K562 (cell line): ENCODE measurements around the gene OXT. TPM values are rescaled to one million over a fixed set of nuclear protein-coding genes. Genes with fewer than 3 reads are reported as not detected.
A peak's percentile ranks its signal among the peaks of the same experiment; 100 is the strongest.

ENCODE experiments used
- ATAC-seq: fragments of 200-7000 bp; cut with Tn5 transposase; 3 replicates; pipeline ENCODE4 v1.9.1; 2020; ENCODE audit warnings: moderate library complexity
- BruUV-seq: library from RNA; stranded (reverse); fragments of 400-500 nt; replicated peaks from 2 replicates; lab custom pipeline; 2021; lab: Mats Ljungman, UMichigan
- CTCF ChIA-PET: fragments of 300-600 bp; formaldehyde crosslinking; extraction: SDS; loops from one replicate; lab custom pipeline; 2021; ENCODE audit warnings: low intra/inter-chr PET ratio; lab: Yijun Ruan, JAX
- POLR2A ChIA-PET: fragments of 300-600, 350-650 bp; sonication (Branson Sonifier 250); formaldehyde crosslinking; extraction: SDS; loops from one replicate; lab custom pipeline; 2021; ENCODE audit warnings: antibody characterized with exemption, inconsistent platforms; lab: Yijun Ruan, JAX
- DNase-seq, 4 experiments: peaks; one replicate each; pipeline versions ENCODE4 v3.0.0 to v3.0.0-alpha.2; 2011 to 2018; ENCODE audit warnings: low spot score in 3 of 4, mixed read lengths in 3 of 4; ENCODE audit errors: extremely low read depth in 1 of 4
- FAIRE-seq: peaks from 2 replicates; lab custom pipeline; 2011; peaks lifted over from hg19 to GRCh38; lab: Jason Lieb, UNC
- H2AFZ ChIP-seq: 2 replicates; pipeline ENCODE4 v1.6.0; 2011; ENCODE audit warnings: low read depth, low read length, control low read depth, inconsistent platforms
- H3K27ac ChIP-seq: fragments of 200-600 bp; 3 replicates; pipeline ENCODE4 v1.8.0; 2011; ENCODE audit warnings: low read depth, mild to moderate bottlenecking, control low read depth, inconsistent platforms, low read length, moderate library complexity, mixed read lengths; ENCODE audit errors: extremely low read depth
- H3K27me3 ChIP-seq, 2 experiments: fragments of 300-600 bp in 1 of 2; 2 replicates in 1 of 2; 3 replicates in 1 of 2; pipeline versions ENCODE4 v1.6.0 to v1.8.0; 2011; ENCODE audit warnings: inconsistent platforms in 2 of 2, low read length in 2 of 2, mild to moderate bottlenecking in 1 of 2, mixed read lengths in 1 of 2, moderate library complexity in 1 of 2; ENCODE audit not compliant: control insufficient read depth in 2 of 2, insufficient read depth in 2 of 2
- H3K36me3 ChIP-seq: fragments of 300-600 bp; 3 replicates; pipeline ENCODE4 v1.8.0; 2011; ENCODE audit warnings: mild to moderate bottlenecking, low read length, inconsistent platforms; ENCODE audit not compliant: control insufficient read depth, insufficient read depth
- H3K4me1 ChIP-seq, 2 experiments: fragments of 200-600 bp in 1 of 2; replicated peaks in 1 of 2; 2 replicates in 1 of 2; 3 replicates in 1 of 2; pipeline versions ENCODE4 v1.5.1 to v1.8.0; 2011; ENCODE audit warnings: inconsistent platforms in 2 of 2, low read length in 2 of 2, mild to moderate bottlenecking in 1 of 2, mixed read lengths in 1 of 2, moderate library complexity in 1 of 2; ENCODE audit not compliant: control insufficient read depth in 2 of 2, insufficient read depth in 2 of 2
- H3K4me2 ChIP-seq: 2 replicates; pipeline ENCODE4 v1.6.1; 2011; ENCODE audit warnings: low read length, control low read depth, inconsistent platforms, mixed read lengths; ENCODE audit not compliant: insufficient read depth
- H3K4me3 ChIP-seq: fragments of 200-600 bp; sonication (generic), shearing (Covaris generic); 2 replicates; pipeline ENCODE4 v1.5.1; 2016; ENCODE audit warnings: control low read depth, inconsistent platforms
- H3K79me2 ChIP-seq: fragments of 200-600 bp; 3 replicates; pipeline ENCODE4 v1.8.0; 2011; ENCODE audit warnings: low read length, inconsistent platforms; ENCODE audit not compliant: control insufficient read depth, insufficient read depth
- H3K9ac ChIP-seq, 2 experiments: 2 replicates each; pipeline versions ENCODE4 v1.6.0 to v1.6.1; 2011; ENCODE audit warnings: low read depth in 2 of 2, low read length in 2 of 2, control low read depth in 1 of 2, inconsistent platforms in 1 of 2, mild to moderate bottlenecking in 1 of 2, mixed read lengths in 1 of 2; ENCODE audit not compliant: insufficient read depth in 1 of 2
- H3K9me1 ChIP-seq: one replicate; pipeline ENCODE4 v1.6.0; 2011; ENCODE audit warnings: inconsistent platforms, mild to moderate bottlenecking, low read length, moderate library complexity; ENCODE audit not compliant: control insufficient read depth, insufficient read depth
- H3K9me3 ChIP-seq: replicated peaks from 2 replicates; pipeline ENCODE4 v1.5.1; 2011; ENCODE audit warnings: low read depth, low read length, inconsistent platforms; ENCODE audit not compliant: control insufficient read depth, insufficient read depth
- H4K20me1 ChIP-seq: replicated peaks from 2 replicates; pipeline ENCODE4 v1.6.1; 2011; ENCODE audit warnings: low read length, inconsistent platforms, mixed read lengths; ENCODE audit not compliant: control insufficient read depth, insufficient read depth
- E2F6 ChIP-seq, 2 experiments: IDR thresholded peaks; 2 replicates each; pipeline ENCODE4 v1.6.1; 2011; ENCODE audit warnings: borderline replicate concordance in 1 of 2, control low read depth in 1 of 2, low read depth in 1 of 2, low read length in 1 of 2, mild to moderate bottlenecking in 1 of 2, mixed read lengths in 1 of 2, moderate library complexity in 1 of 2; ENCODE audit not compliant: insufficient read depth in 1 of 2, insufficient read length in 1 of 2, poor library complexity in 1 of 2, severe bottlenecking in 1 of 2; ENCODE audit errors: extremely low read depth in 1 of 2
- HIVEP1 ChIP-seq: fragments of 250-450 bp; sonication (Bioruptor Pico); IDR thresholded peaks from 2 replicates; pipeline ENCODE4 v1.4.0; 2020; ENCODE audit warnings: mild to moderate bottlenecking
- HOXB6 ChIP-seq: fragments of 250-450 bp; sonication (Bioruptor Pico); IDR thresholded peaks from 2 replicates; pipeline ENCODE4 v1.5.1; 2022; ENCODE audit warnings: mild to moderate bottlenecking, borderline replicate concordance
- SMAD4 ChIP-seq: fragments of 250-450 bp; sonication (Bioruptor Pico); conservative IDR thresholded peaks from 2 replicates; pipeline ENCODE4 v1.8.0; 2021; ENCODE audit warnings: inconsistent platforms, mild to moderate bottlenecking, moderate library complexity
- SRSF3 ChIP-seq: fragments of 200-400 bp; formaldehyde crosslinking; IDR thresholded peaks from 2 replicates; pipeline ENCODE4 v1.6.1; 2016; ENCODE audit warnings: mild to moderate bottlenecking, low read length, moderate library complexity; ENCODE audit not compliant: insufficient read depth
- STAG1 ChIP-seq: sonication (generic); formaldehyde crosslinking; IDR thresholded peaks from 2 replicates; pipeline ENCODE4 v1.5.0; 2020; ENCODE audit warnings: missing genetic modification reagents, borderline replicate concordance
- TAF15 ChIP-seq: fragments of 200-400 bp; formaldehyde crosslinking; IDR thresholded peaks from 2 replicates; pipeline ENCODE4 v1.6.1; 2017; ENCODE audit warnings: mild to moderate bottlenecking, low read depth, low read length, moderate library complexity
- ZNF274 ChIP-seq: IDR thresholded peaks from 2 replicates; pipeline ENCODE4 v1.6.1; 2011; ENCODE audit warnings: low read depth, mild to moderate bottlenecking, low read length, moderate library complexity, borderline replicate concordance
- ZNF609 ChIP-seq: sonication (generic); formaldehyde crosslinking; IDR thresholded peaks from 2 replicates; pipeline ENCODE4 v1.8.1; 2023; ENCODE audit warnings: missing genetic modification reagents, mild to moderate bottlenecking, borderline replicate concordance
- WGBS: fragments of 100-300 bp; shearing (Covaris generic); methylation state at CpG from one replicate; pipeline ENCODE4 v1.1.6; 2016; ENCODE audit warnings: low coverage, mixed read lengths; ENCODE audit not compliant: insufficient coverage; ENCODE audit errors: missing lambda C conversion rate; 5-methylcytosine and 5-hydroxymethylcytosine counted together
- in situ Hi-C: fragments of 300-500 bp; cut with MboI; formaldehyde crosslinking; loops from 4 replicates; pipeline ENCODE4 v1.15.0; 2018; ENCODE audit warnings: inconsistent platforms, mixed read lengths
- intact Hi-C: fragments of 100-400 bp; cut with micrococcal nuclease; formaldehyde crosslinking; loops from 2 replicates; pipeline ENCODE4 v1.14.2; 2022
- polyA plus RNA-seq, 8 experiments: library from polyadenylated mRNA; depleted of rRNA in 4 of 8; stranded (reverse) in 5 of 8; unstranded in 3 of 8; fragments of >200 nt; fragmentation: Nextera tagmentation in 2 of 8; fragmentation: Illumina TruSeq in 1 of 8; extraction: Ambion mirVana in 2 of 8; extraction: Trizol in 1 of 8; gene quantifications; 2 replicates each; pipeline versions ENCODE4 v1.2.1 to v1.2.3, GENCODE V29; 2011 to 2014; ENCODE audit warnings: inconsistent platforms in 1 of 8, missing spikeins in 1 of 8
- total RNA-seq, 7 experiments: library from RNA; depleted of rRNA in 6 of 7; stranded (reverse); fragments of >200 nt in 6 of 7; fragmentation: Illumina TruSeq in 2 of 7; extraction: Trizol in 2 of 7; gene quantifications; 2 replicates each; pipeline versions ENCODE4 v1.2.1 to v1.2.3, GENCODE V29; 2011 to 2021; ENCODE audit warnings: low replicate concordance in 1 of 7
- TF ChIP-seq, protein P1 (sequence below), 2 experiments: fragments of 450-650 bp in 1 of 2; IDR thresholded peaks; 2 replicates each; pipeline ENCODE4 v1.6.1; 2011 to 2017; ENCODE audit warnings: low read depth in 2 of 2, antibody characterized with exemption in 1 of 2, borderline replicate concordance in 1 of 2, low read length in 1 of 2, mild to moderate bottlenecking in 1 of 2, mixed read lengths in 1 of 2; ENCODE audit not compliant: control insufficient read depth in 1 of 2

OXT gene
- total and polyA plus RNA-seq, 9 of the 15 experiments (the other 6 are each of a cell fraction or from before 2014, with no cell fraction given): not detected

- Histone ChIP-seq H3K9ac (peak overlapping the region in 1 of 2 experiments; percentile 45; a peak in 1 of 4 replicates), H3K4me2 (no peak overlapping the region), H3K4me1 (peaks cover 6 to 9% of the 10 kb centered on the region in 2 experiments; a peak in 4 of 5 replicates), H3K9me3 (no peaks in the 10 kb centered on the region), H3K36me3 (peaks cover 63% of the 10 kb centered on the region; the same call in 2 of the 3 replicates), H3K79me2 (no peaks in the 10 kb centered on the region), H3K4me3 (no peak overlapping the region), H2AFZ (no peak overlapping the region), H3K27ac (no peak overlapping the region), H4K20me1 (no peaks in the 10 kb centered on the region), H3K9me1 (no peaks in the 10 kb centered on the region), H3K27me3 (no peaks in the 10 kb centered on the region)
- ChIA-PET CTCF (no interaction called here), POLR2A (interaction anchor here (0.5 to 0.6 kb wide), 4 partner anchors 121 to 674 kb away, joined by 3 to 4 read pairs (median 4); no protein-coding TSS in a partner anchor)
- ATAC-seq (no peak), DNase-seq (no peak), FAIRE-seq (no peak)
- intact Hi-C loops (no loop called here), in situ Hi-C loops (no loop called here)
- no TSS peak for BruUV-seq
- WGBS: 89% methylated on average over 4 of the region's 4 CpGs
- TF ChIP-seq SRSF3 (no peak), E2F6 (IDR thresholded peaks at IDR 0.05; ENCODE audit: borderline replicate concordance in 1 of 2, extremely low read depth in 1 of 2, insufficient read depth in 1 of 2, insufficient read length in 1 of 2, low read depth in 1 of 2, low read length in 1 of 2, poor library complexity in 1 of 2, severe bottlenecking in 1 of 2) (no peak), SMAD4 (no peak), HOXB6 (no peak), ZNF609 (CRISPR knock-in tag) (no peak), HIVEP1 (CRISPR knock-in tag) (no peak), STAG1 (CRISPR knock-in tag) (no peak), ZNF274 (no peak), TAF15 (no peak)
- TF ChIP-seq, protein P1, sequence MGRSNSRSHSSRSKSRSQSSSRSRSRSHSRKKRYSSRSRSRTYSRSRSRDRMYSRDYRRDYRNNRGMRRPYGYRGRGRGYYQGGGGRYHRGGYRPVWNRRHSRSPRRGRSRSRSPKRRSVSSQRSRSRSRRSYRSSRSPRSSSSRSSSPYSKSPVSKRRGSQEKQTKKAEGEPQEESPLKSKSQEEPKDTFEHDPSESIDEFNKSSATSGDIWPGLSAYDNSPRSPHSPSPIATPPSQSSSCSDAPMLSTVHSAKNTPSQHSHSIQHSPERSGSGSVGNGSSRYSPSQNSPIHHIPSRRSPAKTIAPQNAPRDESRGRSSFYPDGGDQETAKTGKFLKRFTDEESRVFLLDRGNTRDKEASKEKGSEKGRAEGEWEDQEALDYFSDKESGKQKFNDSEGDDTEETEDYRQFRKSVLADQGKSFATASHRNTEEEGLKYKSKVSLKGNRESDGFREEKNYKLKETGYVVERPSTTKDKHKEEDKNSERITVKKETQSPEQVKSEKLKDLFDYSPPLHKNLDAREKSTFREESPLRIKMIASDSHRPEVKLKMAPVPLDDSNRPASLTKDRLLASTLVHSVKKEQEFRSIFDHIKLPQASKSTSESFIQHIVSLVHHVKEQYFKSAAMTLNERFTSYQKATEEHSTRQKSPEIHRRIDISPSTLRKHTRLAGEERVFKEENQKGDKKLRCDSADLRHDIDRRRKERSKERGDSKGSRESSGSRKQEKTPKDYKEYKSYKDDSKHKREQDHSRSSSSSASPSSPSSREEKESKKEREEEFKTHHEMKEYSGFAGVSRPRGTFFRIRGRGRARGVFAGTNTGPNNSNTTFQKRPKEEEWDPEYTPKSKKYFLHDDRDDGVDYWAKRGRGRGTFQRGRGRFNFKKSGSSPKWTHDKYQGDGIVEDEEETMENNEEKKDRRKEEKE (IDR thresholded peaks at IDR 0.05; ENCODE audit: borderline replicate concordance in 1 of 2, control insufficient read depth in 1 of 2, low read depth in 2 of 2, low read length in 1 of 2): no peak
Observed at GRCh38 chr20:3039426-3039825, 32.0 kb upstream of the OXT start.
